Stimulated activated CD8-positive, alpha-beta memory T cell treated with anti-CD3 and anti-CD28 coated beads, Interleukin-12 subunit alpha, Interleukin-12 subunit beta, amount 100 ng/mL, for 24 hours (primary cell): ENCODE data around the gene MBIP.

Experiments
- DNase-seq: peaks from one replicate; pipeline ENCODE4 v3.0.0-alpha.2; 2020; ENCODE audit errors: extremely low read depth

The MBIP gene

DNA sequence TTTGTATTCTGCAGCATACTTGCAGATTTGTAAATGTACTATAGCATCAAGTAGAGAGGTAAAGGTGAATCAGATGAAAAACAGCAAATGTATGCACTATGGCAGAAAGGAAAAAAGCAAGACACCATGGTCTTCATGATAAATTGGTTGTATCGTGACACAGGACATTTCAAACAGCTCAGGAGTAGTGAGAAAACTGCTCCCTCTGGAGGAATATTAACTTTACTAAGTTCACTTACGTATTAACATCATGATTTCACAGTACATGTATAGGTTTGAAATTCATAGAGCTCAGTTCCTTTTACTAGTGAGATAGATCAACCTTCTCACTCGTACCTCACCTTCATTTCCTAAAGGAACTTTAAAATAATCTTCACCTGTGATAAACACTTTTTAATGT lies 6.5 kb downstream of the MBIP start:
- no peak for DNase-seq

DNA sequence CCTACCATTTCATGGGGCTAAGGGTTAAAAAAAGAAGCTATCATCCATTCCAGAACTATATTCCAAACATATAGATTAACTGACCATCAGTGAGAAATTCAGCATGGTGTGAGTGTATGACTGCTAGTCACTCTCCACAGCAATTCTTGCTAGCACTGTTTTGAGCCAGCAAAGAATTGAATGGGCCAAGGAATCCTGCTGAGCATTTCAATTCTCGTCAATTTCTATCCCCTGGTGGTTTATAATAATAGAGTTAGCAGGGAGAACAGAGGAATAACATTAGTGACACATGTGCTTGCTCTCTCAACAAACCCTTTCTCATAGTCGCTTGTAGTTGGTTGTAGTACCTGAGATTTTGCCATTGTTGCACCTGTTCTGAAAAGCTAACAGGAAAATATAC lies 7.2 kb downstream of the MBIP start:
- no peak for DNase-seq

GRCh38 chr14:36306836-36307235 lies 13.6 kb downstream of the MBIP start:
- DNase-seq: no peak

DNA sequence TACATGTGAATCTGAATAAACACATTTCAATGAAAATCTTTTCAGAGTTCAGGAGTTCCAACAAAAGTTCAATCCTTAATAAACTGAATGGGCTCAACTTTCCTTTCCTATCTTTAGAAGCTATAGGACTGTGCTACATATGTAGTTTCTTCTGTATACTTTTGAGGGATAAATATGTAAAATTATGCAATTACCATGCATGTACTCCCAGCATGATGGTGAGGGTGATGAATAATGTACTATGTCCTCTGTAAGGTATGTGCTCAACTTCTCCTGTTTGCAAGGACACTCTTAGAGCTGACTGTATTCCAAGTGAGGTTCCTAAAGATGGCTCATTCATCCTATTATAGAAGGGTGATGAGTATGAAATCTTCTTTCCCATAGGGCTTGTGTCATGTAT lies 15.5 kb downstream of the MBIP start:
- no peak for DNase-seq

- no peak for DNase-seq
Measured at GRCh38 chr14:36303960-36304359, 16.5 kb downstream of the MBIP start.

DNA sequence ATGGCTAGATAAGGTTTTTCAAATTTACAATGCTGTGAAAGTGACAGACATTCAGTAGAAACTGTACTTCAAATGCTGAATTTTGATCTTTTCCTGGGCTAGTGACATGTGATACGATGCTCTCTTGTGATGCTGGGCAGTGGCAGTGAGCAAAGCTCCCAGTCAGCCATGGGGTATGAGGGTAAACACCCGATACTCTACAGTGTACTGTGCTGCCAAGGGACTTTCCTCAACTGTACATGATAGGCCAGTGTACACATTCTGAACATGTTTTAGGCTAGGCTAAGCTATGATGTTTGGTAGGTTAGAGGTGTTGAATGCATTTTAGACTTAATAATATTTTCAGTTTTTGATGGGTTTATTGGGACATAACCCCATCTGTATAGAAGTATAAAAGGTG lies 17.6 kb downstream of the MBIP start:
- no peak for DNase-seq

- DNase-seq: no peak
Measured at GRCh38 chr14:36301159-36301558, 19.3 kb downstream of the MBIP start.

DNA sequence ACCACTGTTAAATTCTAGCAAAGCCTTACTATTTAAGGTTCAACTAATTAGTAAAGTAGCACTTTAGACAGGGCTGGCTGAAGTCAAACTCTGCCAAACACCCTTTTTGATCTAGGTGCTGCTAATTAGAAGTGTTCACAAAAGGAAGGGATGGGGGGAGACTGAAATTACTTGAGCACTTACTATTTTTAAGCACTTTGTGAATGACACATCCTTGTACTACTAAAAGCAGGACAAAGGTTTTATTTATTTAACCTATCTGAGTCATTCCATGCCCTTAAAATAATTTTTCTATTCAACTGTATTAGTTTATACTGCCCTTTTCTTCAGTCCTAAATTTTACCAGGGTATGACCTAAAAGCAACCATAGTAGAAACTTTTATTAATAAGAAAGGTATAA lies 20.1 kb downstream of the MBIP start:
- DNase-seq: no peak

DNA sequence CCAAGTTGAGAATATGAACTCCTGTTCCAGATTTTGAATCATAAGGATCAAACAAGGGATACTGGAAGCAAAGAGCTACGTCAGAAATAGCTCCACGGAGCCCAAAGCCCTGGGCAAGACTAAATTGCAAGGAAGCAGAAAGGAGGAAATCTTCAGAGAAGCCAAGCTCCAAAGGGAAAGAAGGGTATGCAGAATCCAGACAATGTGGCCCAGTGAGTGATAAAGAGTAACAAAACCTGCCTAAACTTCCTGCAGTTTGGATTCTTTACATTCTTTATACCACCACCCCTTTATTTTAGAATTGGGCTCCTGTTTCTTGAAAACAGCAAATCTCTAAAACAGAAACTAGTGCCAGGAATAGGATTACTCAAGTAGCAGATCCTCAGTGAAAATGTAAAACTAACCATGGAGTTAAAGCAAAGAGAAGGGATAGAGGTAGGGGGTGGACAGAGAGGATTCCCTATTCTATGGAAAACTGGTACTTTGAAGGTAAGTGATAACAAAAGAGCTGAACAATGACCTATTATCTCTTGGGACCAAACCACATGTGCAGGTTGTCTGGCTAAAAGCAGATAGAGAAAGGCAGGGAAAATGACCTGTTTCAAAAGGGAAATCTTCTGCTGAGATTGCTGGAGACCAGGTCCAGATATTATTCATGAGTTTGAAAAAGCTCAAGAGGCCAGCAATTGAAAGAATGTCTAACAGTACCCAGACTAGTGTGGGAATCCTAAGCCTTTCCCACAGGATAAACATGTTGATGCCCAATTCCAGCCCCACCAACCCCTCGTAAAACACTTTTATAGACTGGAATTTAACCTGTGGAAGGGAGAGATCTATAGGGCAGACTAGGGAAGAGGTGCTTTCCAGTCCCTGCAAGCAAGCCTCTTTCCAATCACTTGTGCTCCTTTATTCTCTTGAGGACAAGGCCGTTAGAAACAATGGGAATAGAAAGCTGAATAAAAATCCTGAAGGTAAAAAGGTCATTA lies 24.5 kb downstream of the MBIP start:
- DNase-seq: no peak

- DNase-seq: no peak
Measured at GRCh38 chr14:36294543-36294942, 25.9 kb downstream of the MBIP start.

DNA sequence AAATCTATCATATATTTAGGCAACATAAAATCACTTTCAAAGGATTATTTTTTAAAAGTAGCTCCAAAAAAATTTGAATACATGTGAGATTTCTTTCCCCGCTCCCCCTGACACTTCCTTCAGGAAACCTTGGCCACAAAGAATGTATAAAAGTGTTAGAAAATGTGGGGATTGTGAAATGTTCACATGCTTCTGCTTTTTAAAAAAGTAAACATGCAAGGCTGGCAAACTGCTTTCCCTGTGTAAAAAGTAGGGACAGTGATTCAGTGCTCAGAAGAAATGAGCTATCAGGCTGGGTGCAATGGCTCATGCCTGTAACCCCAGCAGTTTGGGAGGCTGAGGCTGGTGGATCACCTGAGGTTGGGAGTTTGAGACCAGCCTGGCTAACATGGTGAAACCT lies 26.6 kb downstream of the MBIP start:
- no peak for DNase-seq

DNA sequence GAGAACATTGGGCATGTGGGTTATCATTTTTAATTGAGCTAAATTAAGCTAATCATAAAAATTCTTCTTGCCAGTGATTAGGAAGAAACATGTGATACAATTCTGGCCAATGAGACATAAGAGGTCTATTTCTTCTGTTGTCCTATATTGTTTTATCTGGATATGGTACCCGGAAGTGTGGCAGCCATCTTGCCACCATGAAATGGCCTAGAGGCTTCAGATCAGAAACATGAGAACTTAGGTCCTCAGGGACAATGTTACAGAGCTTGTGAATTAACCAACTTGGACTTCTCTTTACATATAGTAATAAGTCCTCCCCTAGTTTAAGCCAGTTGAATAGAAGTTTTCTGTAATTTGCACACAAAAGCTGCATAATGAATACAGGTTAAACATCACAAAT lies 30.5 kb downstream of the MBIP start:
- DNase-seq: no peak

DNA sequence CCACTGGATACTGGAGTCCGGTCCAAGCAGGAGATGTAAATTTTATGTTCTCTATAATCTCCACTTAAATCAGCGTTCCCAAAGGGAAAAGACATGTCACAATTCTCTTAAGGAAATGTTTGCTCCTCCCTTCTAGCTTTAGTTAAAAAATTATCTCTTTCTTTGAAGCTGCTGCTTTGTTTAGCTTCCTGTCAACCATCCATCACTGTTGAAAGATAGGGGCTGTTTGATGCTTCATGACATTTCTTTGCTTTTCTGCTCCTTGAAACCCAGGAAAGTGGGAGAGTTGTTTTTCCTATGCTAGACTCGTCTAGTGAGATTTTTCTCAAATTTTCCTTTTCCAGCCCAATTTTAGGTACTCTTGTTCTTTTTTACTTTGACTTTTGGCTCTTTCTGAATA lies 31.9 kb downstream of the MBIP start:
- no peak for DNase-seq

GRCh38 chr14:36284971-36285595 lies 35.4 kb downstream of the MBIP start:
- DNase-seq: no peak

GRCh38 chr14:36281309-36281708 lies 39.1 kb downstream of the MBIP start:
- DNase-seq: no peak

GRCh38 chr14:36279306-36280190 lies 40.9 kb downstream of the MBIP start:
- DNase-seq: no peak

- no peak for DNase-seq
Measured at GRCh38 chr14:36275741-36276140, 44.7 kb downstream of the MBIP start.

GRCh38 chr14:36271939-36272907 lies 48.2 kb downstream of the MBIP start:
- peak; percentile 5 for DNase-seq

- no peak for DNase-seq
Measured at GRCh38 chr14:36271222-36271621, 49.2 kb downstream of the MBIP start.

GRCh38 chr14:36270191-36270590 lies 50.2 kb downstream of the MBIP start:
- no peak for DNase-seq

- no peak for DNase-seq
Measured at GRCh38 chr14:36268121-36268520, 52.3 kb downstream of the MBIP start.
